Measurements from ENCODE around the gene GNL2.
A peak's percentile ranks its signal among the peaks of the same experiment; 100 is the strongest.

The GNL2 gene

GRCh38 chr1:37595440-37596181 lies at the start of gene GNL2:
GNL2 (minus strand) TSS chr1:37595937; CDS start chr1:37595822, 115 bp downstream.
- peak; percentile 90 for DNase-seq

- no peak for DNase-seq
Measured at GRCh38 chr1:37641059-37641458, 45.3 kb upstream of the GNL2 start.

DNA sequence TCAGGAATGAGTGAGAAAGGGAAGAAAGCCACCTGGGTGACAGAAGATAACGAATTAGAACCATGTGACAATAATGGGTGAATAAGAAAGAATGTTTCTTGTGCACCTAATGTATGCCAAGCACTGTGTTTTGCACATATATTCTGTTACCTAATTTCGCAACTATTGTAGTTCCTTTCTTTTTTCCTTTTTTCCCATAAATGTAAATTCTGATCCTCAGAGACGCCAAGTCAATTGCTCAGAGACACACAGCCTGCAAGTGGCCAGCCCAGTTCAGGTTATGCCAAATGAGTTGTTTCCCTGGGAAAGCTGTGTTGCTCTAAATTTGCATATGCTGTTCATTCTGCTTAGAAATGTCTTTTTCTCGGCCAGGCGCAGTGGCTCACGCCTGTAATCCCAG lies 40.7 kb upstream of the GNL2 start:
- DNase-seq = no peak

GRCh38 chr1:37634992-37635902 lies 39.5 kb upstream of the GNL2 start:
- DNase-seq = no peak

DNA sequence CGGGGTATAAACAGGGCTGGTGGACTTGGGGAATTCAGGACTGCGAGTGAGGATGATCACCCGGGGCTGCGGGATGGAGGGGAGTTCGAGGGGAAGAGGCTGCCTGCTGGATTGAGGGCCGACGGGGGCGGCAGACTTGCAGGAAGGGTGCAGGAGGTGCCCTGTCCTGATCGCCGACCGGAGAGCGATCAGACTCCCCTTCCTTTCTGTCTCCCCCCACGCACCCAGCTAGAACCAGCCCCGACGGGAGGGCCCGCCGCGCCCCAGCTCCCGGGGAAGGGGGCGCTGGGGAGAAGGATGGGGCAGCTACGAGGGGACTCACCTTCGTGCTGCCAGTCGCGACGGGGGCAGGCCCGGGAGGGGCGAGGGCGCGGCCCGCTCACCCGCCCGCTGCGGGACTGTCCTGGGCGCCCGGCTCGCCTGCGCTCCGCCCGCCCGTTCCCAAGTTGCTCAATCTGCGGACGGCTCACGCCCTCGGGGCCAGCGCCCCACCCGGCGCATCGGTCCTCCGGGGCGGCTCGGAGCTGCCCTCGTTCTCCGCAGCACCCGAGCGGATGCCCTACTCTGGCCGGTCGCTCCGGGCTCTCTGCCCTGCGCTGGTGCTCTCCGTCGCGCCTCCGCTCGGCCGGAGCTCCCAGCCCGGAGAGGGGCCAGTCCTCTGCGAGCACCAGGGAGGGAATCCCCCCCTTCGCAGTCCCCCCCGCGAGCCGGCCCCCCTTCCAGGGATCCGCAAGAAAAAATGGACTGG lies 38.7 kb upstream of the GNL2 start, which contains the start of gene RSPO1:
TSS of gene RSPO1 (minus strand) at position 649 of the 748 bp plus-strand sequence. CDS start 5,231 bp downstream, outside the sequence.
- DNase-seq = no peak

DNA sequence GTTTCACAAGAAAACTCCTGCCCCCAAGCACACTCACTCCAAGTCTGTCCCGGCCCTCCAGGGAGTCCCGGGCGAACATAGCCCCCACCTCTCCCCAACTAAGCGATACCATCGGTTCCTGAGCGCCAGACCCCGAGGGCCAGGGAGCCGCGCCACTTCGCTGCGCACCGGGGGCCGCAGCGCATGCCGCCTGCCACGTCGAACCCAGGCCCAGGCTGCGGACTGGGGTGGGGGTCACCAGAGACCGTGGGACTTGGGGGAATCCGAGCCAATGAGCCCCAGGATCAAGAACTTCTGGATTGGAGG lies 38.2 kb upstream of the GNL2 start:
- no peak for DNase-seq

DNA sequence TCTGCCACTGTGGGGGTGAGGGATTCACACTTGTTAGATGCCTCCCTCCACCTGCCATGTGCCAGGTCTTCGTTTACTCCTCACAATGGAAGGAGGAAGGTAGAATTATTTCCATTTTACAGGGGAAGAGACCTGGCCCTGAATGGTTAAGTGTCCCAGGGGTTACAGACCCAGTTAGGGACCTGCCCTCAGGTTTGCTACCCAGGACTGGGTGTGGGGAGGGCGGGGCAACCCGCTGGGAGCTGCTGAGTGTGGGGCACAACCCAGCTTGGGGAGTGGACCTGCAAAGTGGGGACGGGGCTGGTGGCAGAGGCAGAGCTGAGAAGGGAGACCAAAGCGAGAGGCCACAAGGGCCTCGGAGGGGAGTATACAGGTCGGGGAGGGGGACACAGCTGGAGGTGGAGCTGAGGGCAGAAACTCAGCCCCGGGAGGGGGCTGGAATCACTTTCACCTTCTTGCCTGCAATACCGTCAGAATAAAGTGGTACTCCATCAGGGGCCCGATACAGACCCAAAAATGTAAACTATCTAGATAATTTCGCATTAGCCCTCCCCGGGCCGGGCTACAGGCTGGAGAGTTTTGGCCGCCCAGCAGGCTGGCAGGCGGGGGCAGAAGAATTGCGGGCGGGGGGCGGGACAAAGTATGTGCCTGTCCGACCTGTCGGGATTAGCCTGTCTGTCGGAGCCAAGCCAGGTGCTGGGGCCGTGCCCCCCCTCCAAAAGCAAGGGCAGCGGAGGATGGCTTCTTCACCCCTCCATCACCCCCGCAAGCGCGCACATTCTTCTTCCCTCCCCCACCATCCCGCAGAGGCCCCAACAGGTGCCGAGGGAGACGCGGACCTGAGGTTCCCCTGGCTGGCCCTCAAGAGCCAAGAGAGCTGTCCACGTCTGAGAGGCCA lies 37.6 kb upstream of the GNL2 start:
- no peak for DNase-seq

GRCh38 chr1:37631036-37631435 lies 35.3 kb upstream of the GNL2 start:
- DNase-seq = no peak

DNA sequence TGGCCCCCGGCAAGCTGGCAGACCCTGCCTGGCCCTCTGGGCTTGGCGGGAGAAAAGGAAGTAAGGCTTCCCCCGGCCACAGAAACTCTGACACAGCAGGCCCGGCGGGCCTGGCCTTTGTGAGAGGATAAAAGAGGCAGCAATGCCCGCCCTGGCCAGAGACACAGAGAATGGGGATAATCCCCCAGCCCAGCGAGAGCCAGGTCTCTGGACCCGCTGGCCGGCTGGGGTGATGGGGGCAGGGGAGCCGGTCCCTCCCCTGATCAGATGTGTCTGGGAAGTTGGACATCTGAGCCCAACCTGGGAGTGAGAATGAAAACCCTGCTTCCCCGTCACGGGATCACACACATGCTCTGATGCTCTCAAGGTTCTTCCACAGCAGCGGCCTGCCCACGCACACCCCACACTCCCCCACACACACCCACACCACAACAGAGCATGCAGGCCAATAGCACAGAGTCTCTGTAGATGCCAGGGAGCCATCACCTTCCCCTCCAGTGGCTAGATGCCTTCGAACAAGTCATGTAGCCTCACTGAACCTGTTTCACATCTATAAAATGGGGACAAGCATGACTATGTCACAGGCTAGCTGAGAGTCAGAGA lies 34.8 kb upstream of the GNL2 start:
- no peak for DNase-seq

DNA sequence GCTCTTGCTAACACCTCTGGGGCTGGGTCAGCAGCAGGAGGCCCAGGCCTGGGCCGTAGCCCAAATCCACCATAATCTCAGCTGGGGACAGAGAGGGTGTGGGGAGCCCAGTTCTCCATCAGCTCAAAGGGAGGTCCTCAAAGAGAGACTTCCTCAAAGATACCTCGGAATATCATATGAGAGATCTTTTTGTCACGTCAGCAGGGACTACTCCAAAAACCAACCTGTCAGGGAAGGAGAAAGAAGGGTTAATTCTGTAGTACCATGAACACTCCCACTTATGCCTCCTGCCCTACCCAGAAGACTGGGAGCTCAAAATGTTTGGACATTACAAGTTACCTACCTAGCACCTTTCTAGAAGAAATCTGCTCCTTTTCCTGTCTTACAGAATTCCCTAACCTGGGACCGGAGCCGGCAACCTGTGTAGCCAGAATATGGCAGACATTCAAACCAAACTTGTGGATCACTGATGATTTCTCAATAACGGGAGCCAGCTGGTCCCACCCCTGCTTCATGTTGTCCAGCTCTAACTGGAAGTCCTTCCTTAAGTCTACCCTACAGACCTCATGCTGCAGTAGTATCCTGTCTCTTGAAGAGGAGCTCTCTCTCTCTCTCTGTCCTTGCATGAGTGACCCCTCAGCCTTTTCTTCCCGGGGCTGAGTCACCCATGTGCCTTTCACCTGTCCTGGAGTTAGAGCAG lies 34.1 kb upstream of the GNL2 start:
- no peak for DNase-seq

- no peak for DNase-seq
Measured at GRCh38 chr1:37629008-37629407, 33.3 kb upstream of the GNL2 start.

DNA sequence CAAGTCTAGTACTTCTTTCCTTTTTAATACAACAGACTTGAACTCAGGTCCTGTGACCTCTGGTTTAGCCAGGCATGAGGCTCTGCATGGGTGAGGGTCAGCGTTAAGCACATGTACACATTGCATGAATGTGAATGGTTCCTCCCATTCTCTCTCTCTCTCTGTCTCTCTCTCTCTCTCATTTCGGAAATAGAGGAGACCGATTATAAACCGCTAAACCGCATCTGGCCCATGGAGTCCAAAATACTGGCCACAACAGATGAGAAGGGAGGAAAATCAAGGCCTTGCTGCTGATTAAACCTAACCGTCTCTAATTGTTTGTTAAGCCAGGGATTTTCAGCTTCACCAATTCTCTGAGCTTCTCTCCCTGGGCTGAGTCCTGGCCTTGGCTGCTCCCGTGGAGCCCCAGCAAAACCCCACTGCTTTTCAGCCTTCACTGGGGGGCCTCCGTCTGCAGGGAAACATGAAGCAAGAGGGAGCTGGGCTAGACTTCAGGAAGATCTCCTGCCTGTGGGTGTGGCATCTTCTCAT lies 32.4 kb upstream of the GNL2 start:
- DNase-seq = no peak

DNA sequence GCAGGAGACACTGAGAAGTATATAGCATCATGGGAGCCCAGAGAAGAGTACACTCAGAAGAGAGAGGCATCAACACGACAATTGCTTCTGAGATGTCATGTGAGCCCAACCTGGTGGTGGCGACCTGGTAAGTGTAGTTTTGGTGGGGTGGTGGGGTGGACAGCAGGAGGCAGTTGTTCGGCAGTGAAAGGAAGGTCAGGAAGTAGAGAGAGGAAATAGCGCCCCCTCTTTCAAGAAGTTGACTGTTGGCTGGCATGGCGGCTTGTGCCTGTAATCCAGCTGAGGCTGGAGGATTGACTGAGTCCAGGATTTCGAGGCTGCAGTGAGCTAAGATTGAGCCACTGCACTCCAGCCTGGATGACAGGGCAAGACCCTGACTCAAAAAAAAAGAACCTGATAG lies 26.4 kb upstream of the GNL2 start:
- DNase-seq = no peak

GRCh38 chr1:37621326-37621870 lies 25.7 kb upstream of the GNL2 start:
- no peak for DNase-seq

DNA sequence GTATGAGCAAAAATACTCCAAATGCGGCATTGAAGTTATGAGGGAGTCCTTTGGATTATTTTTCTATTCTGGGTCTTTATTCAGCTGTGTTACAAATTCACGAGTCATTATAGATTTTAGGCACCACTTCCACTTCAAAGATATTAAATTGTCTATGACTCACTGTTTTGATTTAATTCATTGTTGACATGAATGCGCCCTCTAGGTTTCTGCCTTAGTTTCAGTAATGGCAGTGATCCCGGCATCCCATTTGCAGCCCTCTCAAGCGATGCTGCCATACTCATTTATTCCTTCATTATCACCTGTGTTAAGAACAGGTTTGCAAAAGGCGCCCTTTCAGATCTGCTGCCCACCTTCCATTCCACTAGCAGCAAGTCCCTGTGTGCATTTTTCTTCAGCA lies 25.0 kb upstream of the GNL2 start:
- no peak for DNase-seq

- no peak for DNase-seq
Measured at GRCh38 chr1:37616330-37616729, 20.6 kb upstream of the GNL2 start.

DNA sequence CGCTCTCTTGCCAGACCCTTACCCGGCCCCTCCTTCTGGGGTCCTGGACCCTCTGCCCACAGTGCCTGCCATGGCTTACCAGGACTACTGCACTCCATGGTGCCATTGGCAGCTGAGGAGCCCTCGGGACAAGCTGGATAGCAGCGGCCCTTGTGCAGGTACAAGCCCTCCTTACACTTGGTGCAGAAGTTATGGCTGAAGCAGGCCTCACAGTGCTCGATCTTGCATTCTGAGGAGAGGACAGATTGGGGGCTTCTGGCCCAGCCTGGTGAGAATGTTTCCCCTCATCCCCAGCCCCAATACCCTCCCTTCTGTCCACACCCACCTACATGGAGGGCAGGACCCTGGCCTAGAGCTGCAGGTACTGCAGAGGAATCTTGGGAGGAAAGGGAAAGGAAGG lies 18.4 kb upstream of the GNL2 start:
- DNase-seq = no peak

DNA sequence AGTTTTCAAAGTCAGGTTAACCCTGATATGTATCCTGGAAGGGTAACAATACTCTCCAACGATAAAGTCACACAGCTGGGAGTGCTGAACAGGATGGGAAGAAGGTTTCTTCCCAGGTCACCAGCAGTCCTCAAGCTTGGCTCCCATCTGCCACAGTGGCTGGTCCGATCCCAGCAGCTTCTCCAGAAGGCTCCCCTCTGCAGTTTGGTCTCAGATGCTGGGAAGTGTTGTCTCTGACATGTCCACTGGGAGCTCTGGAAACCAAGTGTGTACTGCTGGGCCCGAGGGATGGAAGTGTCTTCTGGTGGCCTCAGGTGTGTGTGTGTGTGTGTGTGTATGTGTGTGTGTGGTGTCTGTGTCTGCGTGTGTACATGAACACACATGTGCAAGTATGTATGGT lies 16.4 kb upstream of the GNL2 start:
- no peak for DNase-seq

- no peak for DNase-seq
Measured at GRCh38 chr1:37609994-37610393, 14.3 kb upstream of the GNL2 start.

- no peak for DNase-seq
Measured at GRCh38 chr1:37609002-37609401, 13.3 kb upstream of the GNL2 start.

Measured in NK-92 treated with Interleukin-12 subunit alpha and Interleukin-12 subunit beta, amount 100 ng/mL, for 24 hours (cell line).